HG03558 (cell line): ENCODE results near the gene DTWD2.
"Not testable (repeated sequence)": the region's sequence is repeated elsewhere in the genome, so short reads cannot be mapped to it uniquely, and the experiment has no call there.

Experiments
- ATAC-seq: cut with Tn5 transposase; IDR thresholded peaks from one replicate; pipeline ENCODE4 v1.9.1; 2021; ENCODE audit warnings: moderate number of reproducible peaks; ENCODE audit not compliant: unreplicated experiment; ENCODE audit errors: extremely low read depth

The DTWD2 gene

GRCh38 chr5:118889165-118889564 is 99.2 kb downstream of the DTWD2 start:
- no peak for ATAC-seq

GRCh38 chr5:118888556-118888955 is 99.8 kb downstream of the DTWD2 start:
- no peak for ATAC-seq

- ATAC-seq: no peak
Observed at GRCh38 chr5:118883362-118883761, 105.0 kb downstream of the DTWD2 start.

GRCh38 chr5:118882666-118883065 is 105.7 kb downstream of the DTWD2 start:
- ATAC-seq: no peak

GRCh38 chr5:118876852-118877251 is 111.5 kb downstream of the DTWD2 start:
- ATAC-seq: not testable (repeated sequence)

- no peak for ATAC-seq
Observed at GRCh38 chr5:118875131-118875530, 113.2 kb downstream of the DTWD2 start.

- no peak for ATAC-seq
Observed at GRCh38 chr5:118873417-118873816, 114.9 kb downstream of the DTWD2 start.

GRCh38 chr5:118863345-118863744 is 125.0 kb downstream of the DTWD2 start:
- ATAC-seq: no peak

- ATAC-seq: no peak
Observed at GRCh38 chr5:118862596-118862995, 125.8 kb downstream of the DTWD2 start.

- no peak for ATAC-seq
Observed at GRCh38 chr5:118857700-118858099, 130.6 kb downstream of the DTWD2 start.

GRCh38 chr5:118854819-118855218 is 133.5 kb downstream of the DTWD2 start:
- no peak for ATAC-seq

- not testable (repeated sequence) for ATAC-seq
Observed at GRCh38 chr5:118851785-118852184, 136.6 kb downstream of the DTWD2 start.

GRCh38 chr5:118849507-118849906 is 138.8 kb downstream of the DTWD2 start:
- not testable (repeated sequence) for ATAC-seq

GRCh38 chr5:118844351-118844750 is 144.0 kb downstream of the DTWD2 start:
- no peak for ATAC-seq

GRCh38 chr5:118834710-118835109 is 153.6 kb downstream of the DTWD2 start:
- ATAC-seq: no peak

- no peak for ATAC-seq
Observed at GRCh38 chr5:118832974-118833373, 155.4 kb downstream of the DTWD2 start.

- no peak for ATAC-seq
Observed at GRCh38 chr5:118825226-118825625, 163.1 kb downstream of the DTWD2 start.

GRCh38 chr5:118818604-118819003 is 169.7 kb downstream of the DTWD2 start:
- ATAC-seq: no peak

GRCh38 chr5:118808441-118808840 is 179.9 kb downstream of the DTWD2 start:
- no peak for ATAC-seq

GRCh38 chr5:118806571-118806970 is 181.8 kb downstream of the DTWD2 start:
- ATAC-seq: no peak

GRCh38 chr5:118802335-118802734 is 186.0 kb downstream of the DTWD2 start:
- ATAC-seq: no peak

GRCh38 chr5:118796081-118796480 is 192.3 kb downstream of the DTWD2 start:
- no peak for ATAC-seq

GRCh38 chr5:118794281-118794680 is 194.1 kb downstream of the DTWD2 start:
- ATAC-seq: no peak
